Immature natural killer cell (primary cell): ENCODE measurements around the gene SPTBN5. TPM values are rescaled to one million over a fixed set of nuclear protein-coding genes. Genes with fewer than 3 reads are reported as not detected.

ENCODE experiments used
- DNase-seq, 3 donors: peaks; one replicate each; pipeline ENCODE4 v3.0.0; 2022; ENCODE audit warnings: mixed read lengths in 1 of 3
- H3K27ac Mint-ChIP-seq, 6 donors: one replicate each; pipeline ENCODE4 v1.8.0; 2020; ENCODE audit warnings: mixed read lengths in 6 of 6, mild to moderate bottlenecking in 5 of 6, inconsistent platforms in 4 of 6, moderate library complexity in 3 of 6
- H3K27me3 Mint-ChIP-seq, 3 donors: one replicate each; pipeline ENCODE4 v1.8.0; 2020 to 2021; ENCODE audit warnings: low read depth in 3 of 3, mild to moderate bottlenecking in 3 of 3, mixed read lengths in 3 of 3, moderate library complexity in 3 of 3, inconsistent platforms in 1 of 3
- H3K36me3 Mint-ChIP-seq, 3 donors: one replicate each; pipeline ENCODE4 v1.8.0; 2020; ENCODE audit warnings: mixed read lengths in 3 of 3, inconsistent platforms in 2 of 3, mild to moderate bottlenecking in 2 of 3
- H3K4me1 Mint-ChIP-seq, 2 donors: one replicate each; pipeline ENCODE4 v1.8.0; 2020; ENCODE audit warnings: inconsistent platforms in 2 of 2, mild to moderate bottlenecking in 2 of 2, mixed read lengths in 2 of 2, moderate library complexity in 1 of 2
- H3K4me3 Mint-ChIP-seq, 5 donors: one replicate each; pipeline ENCODE4 v1.8.0; 2020; ENCODE audit warnings: mild to moderate bottlenecking in 5 of 5, mixed read lengths in 5 of 5, inconsistent platforms in 3 of 5, moderate library complexity in 3 of 5
- H3K9me3 Mint-ChIP-seq, 6 donors: one replicate each; pipeline ENCODE4 v1.8.0; 2020; ENCODE audit warnings: mild to moderate bottlenecking in 6 of 6, mixed read lengths in 6 of 6, inconsistent platforms in 4 of 6, moderate library complexity in 3 of 6
- polyA plus RNA-seq, 3 donors: library from polyadenylated mRNA; unstranded; fragments of 300-500 nt; fragmentation: Illumina TruSeq; gene quantifications; one replicate each; pipeline ENCODE4 v1.2.3, GENCODE V29; 2021

Gene SPTBN5
- polyA plus RNA-seq, 3 donors from 2014 or later = 0.06 TPM; not detected in 2

DNA sequence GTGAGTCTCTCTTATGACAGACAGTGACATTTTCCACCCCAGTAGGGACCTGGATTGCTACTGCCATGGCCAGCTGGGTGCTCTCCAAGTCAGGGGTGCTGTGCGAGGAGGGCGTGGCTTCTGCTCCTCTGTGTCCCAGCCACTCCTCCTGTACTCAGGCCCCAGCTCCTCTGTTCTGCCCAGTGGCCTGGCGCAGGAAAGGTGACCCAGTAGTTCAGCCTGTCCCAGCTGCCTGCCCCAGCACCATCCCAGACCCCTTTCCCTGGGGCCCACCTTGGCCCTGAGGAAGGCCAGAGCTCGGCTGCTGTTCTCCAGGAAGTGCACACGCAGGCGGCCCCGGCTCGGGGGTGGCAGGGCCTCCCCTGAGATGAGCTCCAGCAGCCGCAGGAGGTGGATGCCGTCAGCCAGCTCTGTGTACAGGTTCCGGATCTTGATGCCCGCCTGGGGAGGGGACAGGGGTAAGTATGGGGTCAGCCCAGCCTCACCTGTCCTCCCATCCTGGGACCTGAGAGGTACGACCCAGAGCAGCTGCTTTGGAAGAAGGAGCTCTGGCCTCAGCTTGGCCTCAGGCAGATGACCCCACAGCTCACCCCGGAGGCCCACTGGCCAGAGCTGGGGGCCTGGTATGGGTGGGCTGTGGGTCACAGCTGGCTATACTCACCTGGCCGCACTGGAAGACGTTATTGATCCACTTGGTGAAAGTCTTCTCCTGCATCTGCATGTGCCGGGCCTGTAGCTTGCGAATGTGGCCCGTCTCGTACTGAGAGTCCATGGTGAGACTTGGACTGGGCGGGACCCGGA lies 1.0 kb downstream of the SPTBN5 start:
- Mint-ChIP-seq H3K4me3 (no peak overlapping the region), H3K27me3 (peaks cover 5 to 9% (median 7%) of the 10 kb centered on the region in 3 donors)
- no peak for DNase-seq

DNA sequence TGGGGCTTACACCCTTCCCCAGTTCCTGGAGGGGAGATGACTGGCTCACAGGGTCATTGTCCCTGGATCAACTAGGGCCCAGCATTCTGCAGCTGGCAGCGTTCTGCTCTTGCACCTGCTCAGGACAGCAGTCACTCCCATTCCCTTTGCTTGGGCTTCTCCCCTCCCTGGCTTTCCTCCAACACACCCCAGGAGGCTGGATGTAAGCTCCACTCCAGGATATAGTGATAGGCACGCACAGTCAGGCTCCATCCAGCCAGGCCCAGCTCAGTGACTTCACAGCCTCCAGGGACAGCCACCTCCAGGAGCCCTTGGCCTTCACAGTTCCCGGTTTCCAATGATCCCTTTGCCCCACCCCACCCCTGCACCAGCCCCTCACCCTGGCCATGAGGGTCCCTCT lies 1.9 kb downstream of the SPTBN5 start:
- H3K4me3 Mint-ChIP-seq = no peak overlapping the region
- H3K9me3 Mint-ChIP-seq = no peaks in the 10 kb centered on the region
- no peak for DNase-seq
- peaks cover 55 to 70% of the 10 kb centered on the region in 2 donors for H3K4me1 Mint-ChIP-seq
- H3K27ac Mint-ChIP-seq = peak overlapping the region in 4 of 6 donors; percentile 68 to 100 (median 89)
- peaks cover 5 to 9% (median 7%) of the 10 kb centered on the region in 3 donors for H3K27me3 Mint-ChIP-seq
- no peaks in the 10 kb centered on the region for H3K36me3 Mint-ChIP-seq

More for the DNA sequence above, 1.0 kb downstream of the SPTBN5 start:
- peaks cover 0 to 5% (median 0%) of the 10 kb centered on the region in 3 donors for H3K36me3 Mint-ChIP-seq
- peak overlapping the region; percentile 78 to 100 (median 100) for H3K27ac Mint-ChIP-seq
- peaks cover 49 to 63% of the 10 kb centered on the region in 2 donors for H3K4me1 Mint-ChIP-seq
- H3K9me3 Mint-ChIP-seq = no peaks in the 10 kb centered on the region

DNA sequence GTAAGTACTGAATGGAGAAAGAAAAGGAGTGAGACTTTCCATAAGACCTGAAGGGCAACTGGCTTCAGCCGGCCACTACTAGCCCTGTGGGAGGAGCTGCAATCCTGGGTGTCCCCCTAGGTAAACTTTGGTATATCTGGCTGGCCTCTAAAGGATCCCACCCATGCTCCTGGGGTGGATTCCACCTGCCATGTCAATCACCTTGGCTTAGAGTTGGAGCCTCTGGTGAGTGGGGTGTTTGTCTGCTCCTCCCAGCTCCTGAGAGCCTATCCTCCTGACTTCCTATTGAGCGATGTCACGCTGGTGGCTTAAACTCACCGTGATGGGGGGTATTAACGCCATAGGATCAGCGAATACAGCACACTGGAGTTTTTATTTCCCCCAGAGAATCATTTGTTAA lies 2.6 kb downstream of the SPTBN5 start:
- Mint-ChIP-seq H3K27me3 (peaks cover 5 to 11% (median 7%) of the 10 kb centered on the region in 3 donors), H3K4me3 (no peak overlapping the region), H3K9me3 (no peaks in the 10 kb centered on the region), H3K36me3 (no peaks in the 10 kb centered on the region), H3K27ac (peak overlapping the region; percentile 68 to 100 (median 84)), H3K4me1 (peaks cover 48 to 67% of the 10 kb centered on the region in 2 donors)
- no peak for DNase-seq

DNA sequence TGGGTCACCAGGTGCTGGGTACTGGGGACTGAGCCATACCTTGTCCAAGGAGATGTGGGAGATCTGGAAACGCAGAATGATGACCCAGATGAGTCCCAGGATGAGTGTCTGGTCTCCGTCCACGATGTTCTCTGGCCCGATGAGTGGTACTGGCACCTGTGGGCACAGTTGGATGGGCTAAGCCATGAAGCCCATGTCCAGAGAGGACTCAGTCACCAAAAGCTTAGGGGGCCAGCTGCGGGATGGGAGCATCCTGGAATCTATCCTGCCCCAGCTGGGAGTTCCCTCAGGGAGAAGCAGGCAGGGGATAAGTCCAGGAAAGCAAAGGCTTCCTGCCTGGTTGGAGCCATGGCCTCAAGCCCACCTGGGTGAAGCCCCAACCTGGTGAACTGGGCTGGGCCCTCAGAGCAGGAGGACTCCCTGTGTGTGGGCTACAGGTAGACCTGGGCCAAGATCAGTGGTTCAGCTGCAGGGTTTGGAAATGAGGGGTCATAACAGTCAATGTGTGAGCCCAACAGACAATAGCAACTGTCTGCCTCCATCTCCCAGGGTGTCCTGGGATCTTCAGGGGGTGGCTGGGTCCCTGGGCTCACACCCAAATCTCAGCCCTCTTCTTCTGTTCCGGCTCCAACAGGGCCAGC lies 3.7 kb downstream of the SPTBN5 start:
- no peaks in the 10 kb centered on the region for H3K36me3 Mint-ChIP-seq
- H3K4me1 Mint-ChIP-seq = peaks cover 37 to 57% of the 10 kb centered on the region in 2 donors
- H3K9me3 Mint-ChIP-seq = no peaks in the 10 kb centered on the region
- DNase-seq = no peak
- peaks cover 2 to 8% (median 4%) of the 10 kb centered on the region in 3 donors for H3K27me3 Mint-ChIP-seq
- no peak overlapping the region for H3K4me3 Mint-ChIP-seq
- peak overlapping the region in 5 of 6 donors; percentile 35 to 100 (median 87) for H3K27ac Mint-ChIP-seq

DNA sequence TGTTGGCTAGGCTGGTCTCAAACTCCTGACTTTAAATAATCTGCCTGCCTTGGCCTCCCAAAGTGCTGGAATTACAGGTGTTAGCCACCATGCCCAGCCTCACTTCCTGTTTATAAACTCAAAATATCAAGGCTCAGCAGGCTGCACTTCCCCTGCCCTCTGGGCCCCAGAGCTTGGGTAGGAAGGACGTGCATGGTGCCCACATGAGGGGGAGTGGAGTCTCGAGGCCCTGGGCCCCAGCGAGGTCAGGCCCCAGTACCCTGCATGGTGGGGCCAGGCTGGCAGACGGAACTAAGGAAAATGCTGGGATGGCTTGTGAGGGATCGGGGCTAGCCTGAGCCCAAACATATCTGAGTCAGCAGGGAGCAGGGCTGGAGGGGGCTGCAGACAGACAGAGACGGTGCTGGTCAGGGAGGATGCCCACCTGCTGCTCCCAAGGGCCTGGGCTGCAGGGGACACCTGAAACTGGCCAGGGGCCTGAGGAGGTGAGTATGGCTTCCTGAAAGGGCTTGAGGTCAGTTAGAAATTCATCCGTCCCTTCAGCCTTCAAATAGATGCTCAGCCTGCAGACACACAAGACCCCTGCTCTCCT lies 5.1 kb downstream of the SPTBN5 start:
- no peaks in the 10 kb centered on the region for H3K9me3 Mint-ChIP-seq
- H3K27me3 Mint-ChIP-seq = peaks cover 0 to 1% (median 0%) of the 10 kb centered on the region in 3 donors
- peak overlapping the region; percentile 7 to 60 (median 38) for H3K4me3 Mint-ChIP-seq
- H3K4me1 Mint-ChIP-seq = peaks cover 28 to 44% of the 10 kb centered on the region in 2 donors
- peak; percentile 14 to 36 (median 27) for DNase-seq
- H3K27ac Mint-ChIP-seq = peak overlapping the region; percentile 74 to 90 (median 84)
- no peaks in the 10 kb centered on the region for H3K36me3 Mint-ChIP-seq

DNA sequence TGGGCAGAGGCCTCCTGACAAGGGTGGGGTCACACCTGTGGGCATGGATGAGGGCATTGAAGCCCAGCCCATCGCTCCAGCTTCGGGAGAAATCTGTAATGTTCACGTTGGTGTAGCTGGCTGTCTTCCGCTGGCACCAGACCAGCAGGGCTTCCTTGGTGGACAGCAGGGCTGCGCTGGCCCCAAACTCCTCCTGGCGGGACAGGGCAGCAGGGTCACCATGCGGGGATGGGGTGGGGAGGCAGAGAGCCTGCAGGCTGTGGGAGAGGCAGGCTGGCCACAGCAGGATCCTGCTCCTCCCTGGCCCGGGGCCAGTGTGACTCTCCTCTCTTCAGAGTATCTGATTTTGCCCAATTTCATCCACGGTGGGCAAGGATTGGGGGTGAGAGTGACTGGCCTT lies 6.0 kb downstream of the SPTBN5 start:
- no peaks in the 10 kb centered on the region for H3K9me3 Mint-ChIP-seq
- peak overlapping the region in 5 of 6 donors; percentile 74 to 89 (median 78) for H3K27ac Mint-ChIP-seq
- peaks cover 0 to 3% (median 0%) of the 10 kb centered on the region in 3 donors for H3K27me3 Mint-ChIP-seq
- H3K36me3 Mint-ChIP-seq = no peaks in the 10 kb centered on the region
- H3K4me1 Mint-ChIP-seq = peaks cover 28 to 36% of the 10 kb centered on the region in 2 donors
- H3K4me3 Mint-ChIP-seq = peak overlapping the region in 1 of 5 donors; percentile 21
- DNase-seq = no peak

DNA sequence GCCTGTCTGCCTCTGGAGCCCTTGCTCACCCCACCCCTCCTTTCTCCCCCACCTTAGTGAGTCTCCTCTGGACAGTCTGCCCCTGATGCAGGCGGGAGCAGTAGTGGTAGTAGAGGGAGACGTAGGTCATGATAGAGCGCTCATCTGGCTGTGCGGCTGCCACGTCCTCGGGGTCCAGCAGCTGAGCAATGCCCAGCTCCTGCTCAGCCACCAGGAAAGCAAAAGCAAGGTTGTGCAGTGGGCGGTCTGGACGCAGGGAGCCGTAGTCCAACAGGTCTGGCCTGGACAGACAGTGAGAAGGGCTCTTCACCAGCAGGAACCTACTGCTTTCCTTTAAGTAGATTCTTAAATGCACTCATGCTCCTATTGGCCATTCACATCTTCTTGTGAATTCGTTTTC lies 6.7 kb downstream of the SPTBN5 start:
- Mint-ChIP-seq H3K4me3 (peak overlapping the region in 1 of 5 donors; percentile 32), H3K27me3 (peaks cover 0 to 3% (median 0%) of the 10 kb centered on the region in 3 donors), H3K9me3 (no peaks in the 10 kb centered on the region), H3K4me1 (peaks cover 28 to 33% of the 10 kb centered on the region in 2 donors), H3K27ac (peak overlapping the region in 5 of 6 donors; percentile 26 to 89 (median 74)), H3K36me3 (no peaks in the 10 kb centered on the region)
- no peak for DNase-seq

DNA sequence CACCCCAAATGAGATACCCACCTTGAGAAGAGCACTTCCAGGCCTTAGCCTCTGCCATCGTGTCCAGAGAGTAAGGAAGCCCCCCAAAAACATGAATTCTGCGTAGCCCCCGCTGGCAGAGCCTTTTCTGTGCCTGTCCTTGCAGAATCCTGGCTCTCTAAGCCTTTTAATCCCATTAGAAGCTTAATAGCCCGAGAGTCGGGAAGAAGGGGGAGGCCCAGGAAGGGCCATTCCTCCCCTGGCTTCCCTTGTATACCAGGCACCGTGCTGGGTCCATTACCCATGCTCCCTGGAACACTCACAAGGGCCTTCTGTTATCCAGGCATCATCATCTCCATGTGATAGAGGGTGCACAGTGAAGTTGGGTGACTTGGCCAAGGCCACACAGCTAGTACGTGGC lies 7.1 kb downstream of the SPTBN5 start:
- H3K4me3 Mint-ChIP-seq = no peak overlapping the region
- no peaks in the 10 kb centered on the region for H3K9me3 Mint-ChIP-seq
- H3K4me1 Mint-ChIP-seq = peaks cover 28 to 30% of the 10 kb centered on the region in 2 donors
- DNase-seq = no peak
- peak overlapping the region in 1 of 6 donors; percentile 89 for H3K27ac Mint-ChIP-seq
- H3K36me3 Mint-ChIP-seq = no peaks in the 10 kb centered on the region
- H3K27me3 Mint-ChIP-seq = peaks cover 0 to 3% (median 0%) of the 10 kb centered on the region in 3 donors

DNA sequence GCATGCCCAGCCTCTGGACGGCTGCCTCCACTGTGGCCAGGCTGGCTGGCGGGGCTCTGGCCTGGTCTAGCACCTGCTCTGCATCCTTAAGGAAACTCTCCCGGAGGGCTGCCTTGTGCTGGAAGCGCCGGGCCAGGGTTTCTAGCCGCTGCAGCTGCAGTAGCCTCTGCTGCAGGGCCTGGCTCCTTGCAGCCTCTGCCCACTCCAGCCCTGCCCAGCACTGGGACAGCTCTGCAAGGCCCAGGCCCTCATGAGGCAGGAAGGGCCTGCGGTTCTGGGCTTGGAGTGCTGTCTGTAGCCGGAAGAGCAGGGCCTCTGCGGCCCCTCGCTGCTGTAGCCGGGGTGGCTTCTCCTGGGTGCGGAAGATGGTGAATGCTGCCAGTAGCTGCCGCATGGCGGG lies 8.0 kb downstream of the SPTBN5 start:
- no peaks in the 10 kb centered on the region for H3K36me3 Mint-ChIP-seq
- no peaks in the 10 kb centered on the region for H3K9me3 Mint-ChIP-seq
- H3K4me1 Mint-ChIP-seq = peaks cover 35% of the 10 kb centered on the region in 2 donors
- no peak for DNase-seq
- H3K27me3 Mint-ChIP-seq = peaks cover 0 to 8% (median 3%) of the 10 kb centered on the region in 3 donors
- no peak overlapping the region for H3K4me3 Mint-ChIP-seq
- H3K27ac Mint-ChIP-seq = no peak overlapping the region

DNA sequence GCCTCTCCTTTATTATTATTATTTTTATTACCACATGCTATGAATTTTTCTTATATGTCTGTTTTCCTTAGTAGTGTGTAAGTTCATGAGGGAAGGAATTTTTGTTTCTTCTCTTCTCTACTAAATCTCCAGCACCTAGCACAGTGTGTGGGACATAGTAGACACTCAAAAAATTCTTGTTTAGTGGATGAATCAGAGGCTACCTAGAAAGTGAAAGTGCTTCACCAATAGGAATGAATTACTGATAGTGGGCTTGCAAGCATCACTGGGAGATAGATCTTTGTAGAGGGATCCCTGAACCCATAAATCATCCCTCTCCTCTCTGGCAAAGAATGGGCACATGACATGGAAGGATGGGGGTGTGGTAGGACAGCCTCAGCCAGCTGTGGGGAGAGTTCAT lies 8.5 kb downstream of the SPTBN5 start:
- peak overlapping the region in 1 of 6 donors; percentile 60 for H3K27ac Mint-ChIP-seq
- no peak overlapping the region for H3K4me3 Mint-ChIP-seq
- H3K9me3 Mint-ChIP-seq = no peaks in the 10 kb centered on the region
- peaks cover 0 to 8% (median 6%) of the 10 kb centered on the region in 3 donors for H3K27me3 Mint-ChIP-seq
- H3K4me1 Mint-ChIP-seq = peaks cover 35% of the 10 kb centered on the region in 2 donors
- H3K36me3 Mint-ChIP-seq = no peaks in the 10 kb centered on the region
- DNase-seq = no peak

DNA sequence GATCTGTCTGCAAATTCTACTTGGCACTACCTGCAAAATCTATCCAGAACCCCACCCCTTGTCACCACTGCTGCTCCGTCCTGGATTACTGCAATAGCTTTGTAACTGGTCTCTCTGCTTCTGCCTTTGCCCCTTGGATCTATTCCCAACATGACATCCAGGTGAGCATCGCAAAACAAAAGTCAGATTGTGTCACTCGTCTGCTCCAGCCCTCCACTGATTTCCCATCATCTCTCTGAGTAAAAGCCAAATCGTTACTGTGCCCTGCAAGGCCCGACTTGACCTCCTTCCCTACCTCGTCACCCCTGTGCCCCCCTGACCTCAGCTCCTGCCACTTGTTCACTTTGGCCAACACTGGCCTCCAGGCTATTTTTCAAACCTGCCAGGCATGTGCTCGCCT lies 9.4 kb downstream of the SPTBN5 start:
- no peaks in the 10 kb centered on the region for H3K9me3 Mint-ChIP-seq
- DNase-seq = no peak
- H3K27me3 Mint-ChIP-seq = peaks cover 0 to 8% (median 6%) of the 10 kb centered on the region in 3 donors
- H3K4me1 Mint-ChIP-seq = peaks cover 31 to 33% of the 10 kb centered on the region in 2 donors
- peak overlapping the region in 2 of 6 donors; percentile 47 to 68 for H3K27ac Mint-ChIP-seq
- no peaks in the 10 kb centered on the region for H3K36me3 Mint-ChIP-seq
- H3K4me3 Mint-ChIP-seq = peak overlapping the region in 2 of 5 donors; percentile 13

DNA sequence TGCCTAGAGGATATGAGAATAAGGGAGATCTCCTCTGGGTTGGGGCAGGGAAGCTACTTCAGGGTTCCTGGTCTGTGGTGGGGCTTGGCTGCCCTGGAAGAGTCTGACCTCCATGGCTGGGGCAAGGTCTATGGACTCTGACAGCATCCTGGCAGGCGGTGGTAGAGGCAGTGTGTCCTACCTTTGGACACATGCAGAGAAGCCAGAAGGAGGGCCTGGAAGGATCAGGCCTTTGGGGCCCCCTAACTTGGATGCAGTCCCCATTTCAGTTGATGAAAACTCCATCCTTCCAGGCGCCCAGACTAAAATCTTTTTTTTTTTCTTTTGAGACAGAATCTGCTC lies 10.4 kb downstream of the SPTBN5 start:
- Mint-ChIP-seq H3K9me3 (no peaks in the 10 kb centered on the region), H3K4me1 (peaks cover 21 to 23% of the 10 kb centered on the region in 2 donors), H3K27ac (peak overlapping the region in 2 of 6 donors; percentile 44 to 87), H3K36me3 (no peaks in the 10 kb centered on the region), H3K4me3 (no peak overlapping the region), H3K27me3 (peaks cover 0 to 9% (median 6%) of the 10 kb centered on the region in 3 donors)
- DNase-seq = no peak

DNA sequence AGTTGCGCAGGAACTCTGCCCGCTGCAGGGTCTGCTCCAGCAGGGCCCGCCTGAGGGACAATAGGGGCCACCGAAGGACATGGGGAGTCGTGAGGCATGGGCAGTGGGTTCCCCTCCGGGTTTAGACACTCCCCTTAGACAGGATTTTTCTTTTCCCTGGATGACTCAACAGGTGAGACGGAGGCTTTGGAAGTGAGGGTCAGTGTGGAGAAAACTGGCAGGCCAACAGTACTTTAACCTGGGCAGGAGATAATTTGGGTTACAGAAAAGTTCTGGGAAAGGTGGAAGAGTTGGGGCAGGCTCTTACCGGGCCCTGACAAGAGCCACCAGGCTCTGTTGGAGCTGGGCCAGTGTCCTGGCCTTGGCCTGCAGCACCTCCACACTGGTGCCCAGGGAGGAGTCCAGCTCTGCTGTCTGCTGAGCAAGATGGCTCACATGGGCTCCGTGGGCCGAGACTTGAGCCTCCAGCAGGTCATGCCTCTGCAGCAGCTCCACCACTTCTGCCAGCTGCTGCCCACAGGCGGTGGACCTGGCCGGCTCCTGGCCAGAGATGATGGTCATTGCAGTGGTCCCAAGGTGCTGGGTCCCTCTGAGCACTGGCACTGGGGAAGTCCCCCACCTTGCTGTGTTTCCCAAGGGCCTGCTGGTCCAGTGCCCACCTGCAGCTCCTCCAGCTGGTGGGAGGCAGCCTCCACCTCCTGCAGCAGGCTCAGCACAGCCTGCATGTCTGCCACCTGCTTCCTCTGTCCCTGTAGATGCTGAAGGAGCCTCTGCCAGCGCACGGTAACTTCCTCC lies 11.0 kb downstream of the SPTBN5 start:
- no peak for DNase-seq
- H3K27ac Mint-ChIP-seq = peak overlapping the region in 1 of 6 donors; percentile 46
- H3K4me1 Mint-ChIP-seq = peaks cover 15 to 18% of the 10 kb centered on the region in 2 donors
- peaks cover 0 to 11% (median 6%) of the 10 kb centered on the region in 3 donors for H3K27me3 Mint-ChIP-seq
- peak overlapping the region in 2 of 5 donors; percentile 10 to 24 for H3K4me3 Mint-ChIP-seq
- no peaks in the 10 kb centered on the region for H3K9me3 Mint-ChIP-seq
- H3K36me3 Mint-ChIP-seq = no peaks in the 10 kb centered on the region
